HepG2 (cell line): ENCODE results near the gene KANK4. TPM values are rescaled to one million over a fixed set of nuclear protein-coding genes. Genes with fewer than 3 reads are reported as not detected.
A peak's percentile ranks its signal among the peaks of the same experiment; 100 is the strongest.

Experiments used
- ATAD3A ChIP-seq: sonication (generic); formaldehyde crosslinking; IDR thresholded peaks from 2 replicates; pipeline ENCODE4 v1.4.0; 2020; ENCODE audit warnings: missing genetic modification reagents
- ATF1 ChIP-seq: IDR thresholded peaks from 2 replicates; pipeline ENCODE4 v1.6.1; 2016; ENCODE audit warnings: mild to moderate bottlenecking, control low read depth
- ATM ChIP-seq: fragments of 450-650 bp; IDR thresholded peaks from 2 replicates; pipeline ENCODE4 v1.7.1; 2017; ENCODE audit warnings: mild to moderate bottlenecking, borderline replicate concordance
- BORCS8-MEF2B ChIP-seq: sonication (generic); formaldehyde crosslinking; IDR thresholded peaks from 2 replicates; pipeline ENCODE4 v1.8.0; 2022; ENCODE audit warnings: mild to moderate bottlenecking, missing genetic modification reagents
- ESRRA ChIP-seq: sonication (generic); formaldehyde crosslinking; IDR thresholded peaks from 2 replicates; pipeline ENCODE4 v1.5.1; 2020; ENCODE audit warnings: mild to moderate bottlenecking, low read depth, missing genetic modification reagents
- FOXO1 ChIP-seq: sonication (generic); formaldehyde crosslinking; IDR thresholded peaks from 2 replicates; pipeline ENCODE4 v1.4.0; 2020; ENCODE audit warnings: missing genetic modification reagents
- FOXP4 ChIP-seq: sonication (generic); formaldehyde crosslinking; IDR thresholded peaks from 2 replicates; pipeline ENCODE4 v1.4.0; 2020; ENCODE audit warnings: missing genetic modification reagents
- GATAD2A ChIP-seq: IDR thresholded peaks from 2 replicates; pipeline ENCODE4 v1.6.1; 2016
- GRHL1 ChIP-seq: sonication (generic); formaldehyde crosslinking; conservative IDR thresholded peaks from 2 replicates; pipeline ENCODE4 v1.8.0; 2022; ENCODE audit warnings: missing genetic modification reagents
- HNRNPUL1 ChIP-seq: fragments of 200-400 bp; formaldehyde crosslinking; IDR thresholded peaks from 2 replicates; pipeline ENCODE4 v1.6.1; 2017; ENCODE audit warnings: low read depth, mild to moderate bottlenecking, low read length, moderate library complexity
- KAT7 ChIP-seq: IDR thresholded peaks from 2 replicates; pipeline ENCODE4 v1.6.1; 2018; ENCODE audit warnings: borderline replicate concordance, missing compliant biosample characterization
- KAT8 ChIP-seq: IDR thresholded peaks from 2 replicates; pipeline ENCODE4 v1.6.1; 2016; ENCODE audit warnings: missing genetic modification reagents, missing compliant biosample characterization
- MIXL1 ChIP-seq: IDR thresholded peaks from 2 replicates; pipeline ENCODE4 v1.6.1; 2016
- NCOA1 ChIP-seq: sonication (generic); formaldehyde crosslinking; IDR thresholded peaks from 2 replicates; pipeline ENCODE4 v1.9.0; 2021; ENCODE audit warnings: missing genetic modification reagents
- NFIB ChIP-seq: sonication (generic); formaldehyde crosslinking; IDR thresholded peaks from 2 replicates; pipeline ENCODE4 v1.9.0; 2021; ENCODE audit warnings: missing genetic modification reagents, mild to moderate bottlenecking, borderline replicate concordance
- PHF21A ChIP-seq: sonication (generic); formaldehyde crosslinking; IDR thresholded peaks from 2 replicates; pipeline ENCODE4 v1.5.0; 2020; ENCODE audit warnings: mild to moderate bottlenecking, missing genetic modification reagents
- PRDM4 ChIP-seq: sonication (generic); formaldehyde crosslinking; IDR thresholded peaks from 2 replicates; pipeline ENCODE4 v1.9.0; 2021; ENCODE audit warnings: missing genetic modification reagents, borderline replicate concordance
- SRF ChIP-seq: IDR thresholded peaks from 2 replicates; pipeline ENCODE4 v1.6.1; 2011; ENCODE audit warnings: mild to moderate bottlenecking, low read depth, low read length, moderate library complexity
- YEATS2 ChIP-seq: sonication (generic); formaldehyde crosslinking; IDR thresholded peaks from 2 replicates; pipeline ENCODE4 v1.4.0; 2020; ENCODE audit warnings: missing genetic modification reagents, borderline replicate concordance
- ZBTB42 ChIP-seq: sonication (generic); formaldehyde crosslinking; IDR thresholded peaks from 2 replicates; pipeline ENCODE4 v1.5.0; 2020; ENCODE audit warnings: mild to moderate bottlenecking, missing genetic modification reagents
- ZBTB43 ChIP-seq: sonication (generic); formaldehyde crosslinking; conservative IDR thresholded peaks from 2 replicates; pipeline ENCODE4 v1.4.0; 2020; ENCODE audit warnings: missing genetic modification reagents
- ZNF530 ChIP-seq: sonication (generic); formaldehyde crosslinking; IDR thresholded peaks from 2 replicates; pipeline ENCODE4 v1.5.0; 2020; ENCODE audit warnings: low read depth, mild to moderate bottlenecking, missing genetic modification reagents
- ZNF605 ChIP-seq: sonication (generic); formaldehyde crosslinking; IDR thresholded peaks from 2 replicates; pipeline ENCODE4 v1.8.0; 2022; ENCODE audit warnings: mild to moderate bottlenecking, missing genetic modification reagents
- ZNF761 ChIP-seq: sonication (generic); formaldehyde crosslinking; conservative IDR thresholded peaks from 2 replicates; pipeline ENCODE4 v1.4.0; 2020; ENCODE audit warnings: mild to moderate bottlenecking, missing genetic modification reagents
- polyA plus RNA-seq, 8 experiments: library from polyadenylated mRNA; depleted of rRNA in 3 of 8; stranded (reverse) in 7 of 8; unstranded in 1 of 8; fragments of >200 nt; fragmentation: Illumina TruSeq in 4 of 8; extraction: Trizol in 4 of 8; gene quantifications; 2 replicates each; pipeline versions ENCODE4 v1.2.1 to v1.2.3, GENCODE V29; 2011 to 2016; ENCODE audit warnings: low read depth in 4 of 8, missing spikeins in 1 of 8, mixed read lengths in 1 of 8; ENCODE audit not compliant: insufficient read depth in 1 of 8
- total RNA-seq, 5 experiments: library from RNA; depleted of rRNA; stranded (reverse); fragments of >200 nt; fragmentation: Illumina TruSeq; extraction: Trizol; gene quantifications; 2 replicates each; pipeline ENCODE4 v1.2.3, GENCODE V29; 2016; ENCODE audit warnings: low read depth in 1 of 5

The KANK4 gene
- total and polyA plus RNA-seq, 2 of the 13 experiments (the other 11 are each of a cell fraction or from before 2014, with no cell fraction given): 16.1 to 25.7 TPM

GRCh38 chr1:62237950-62238374 lies 81.3 kb downstream of the KANK4 start (continued):
- TF ChIP-seq PRDM4 (CRISPR knock-in tag) (no peak), FOXP4 (peak; percentile 79), BORCS8-MEF2B (no peak), ZNF761 (CRISPR knock-in tag) (no peak), GRHL1 (CRISPR knock-in tag) (no peak), YEATS2 (CRISPR knock-in tag) (no peak), ATAD3A (CRISPR knock-in tag) (no peak), ZNF605 (CRISPR knock-in tag) (peak; percentile 53; the same call in 1 of the 2 replicates), ZBTB42 (CRISPR knock-in tag) (no peak), ZBTB43 (CRISPR knock-in tag) (peak; percentile 67; the same call in 1 of the 2 replicates), ESRRA (CRISPR knock-in tag) (peak; percentile 96), KAT8 (CRISPR knock-in tag) (peak; percentile 47; the same call in 1 of the 2 replicates), FOXO1 (peak; percentile 79), NFIB (CRISPR knock-in tag) (no peak), SRF (no peak), HNRNPUL1 (no peak), PHF21A (CRISPR knock-in tag) (peak; percentile 92), ZNF530 (CRISPR knock-in tag) (no peak), ATM (peak; percentile 93; the same call in 1 of the 2 replicates), KAT7 (CRISPR knock-in tag) (no peak), MIXL1 (CRISPR knock-in tag) (peak; percentile 85), NCOA1 (CRISPR knock-in tag) (peak; percentile 65; the same call in 1 of the 2 replicates), GATAD2A (CRISPR knock-in tag) (peak; percentile 86), ATF1 (CRISPR knock-in tag) (peak; percentile 35; the same call in 1 of the 2 replicates)
